Left lung (tissue), 10 donors: ENCODE results near the gene TIRAP. TPM values are rescaled to one million over a fixed set of nuclear protein-coding genes. Genes with fewer than 3 reads are reported as not detected.
"Not testable (repeated sequence)": the region's sequence is repeated elsewhere in the genome, so short reads cannot be mapped to it uniquely, and the experiment has no call there.

ENCODE experiments used
- ATAC-seq: fragments of 200-7000 bp; cut with Tn5 transposase; one replicate; pipeline ENCODE4 v1.9.1; 2020; ENCODE audit warnings: moderate library complexity
- DNase-seq, 4 donors: peaks; one replicate each; pipeline ENCODE4 v3.0.0-alpha.2; 2013 to 2020
- H3K27ac ChIP-seq, 2 donors: fragments of 200-600 bp; sonication (generic) in 1 of 2; one replicate each; pipeline versions ENCODE4 v1.5.0 to v1.8.0; 2020 to 2021
- H3K27me3 ChIP-seq, 2 donors: fragments of 200-600 bp; sonication (generic) in 1 of 2; one replicate each; pipeline versions ENCODE4 v1.5.0 to v1.8.0; 2020 to 2021
- H3K36me3 ChIP-seq, 2 donors: fragments of 200-600 bp; sonication (generic) in 1 of 2; one replicate each; pipeline versions ENCODE4 v1.5.0 to v1.8.0; 2020 to 2021
- H3K4me1 ChIP-seq, 2 donors: fragments of 200-600 bp; one replicate each; pipeline ENCODE4 v1.8.0; 2021
- H3K4me3 ChIP-seq, 2 donors: fragments of 200-600 bp; sonication (generic) in 1 of 2; one replicate each; pipeline versions ENCODE4 v1.5.0 to v1.8.0; 2020 to 2021; ENCODE audit warnings: mild to moderate bottlenecking in 1 of 2
- H3K9me3 ChIP-seq, 2 donors: fragments of 200-600 bp; sonication (generic) in 1 of 2; one replicate each; pipeline versions ENCODE4 v1.5.0 to v1.8.0; 2020 to 2021
- CTCF ChIP-seq, 2 donors: fragments of 200-600 bp; sonication (generic) in 1 of 2; IDR thresholded peaks; one replicate each; pipeline versions ENCODE4 v1.5.0 to v1.8.0; 2021; ENCODE audit warnings: antibody characterized with exemption in 2 of 2
- intact Hi-C, 2 donors: fragments of 100-400 bp; cut with DNase I; formaldehyde crosslinking; loops; one replicate each; pipeline versions ENCODE4 v1.11.2 to v1.14.2; 2022
- polyA plus RNA-seq, 6 donors: library from polyadenylated mRNA; unstranded; fragments of 120-200 nt; gene quantifications; one replicate each; pipeline ENCODE4 v1.2.1, GENCODE V29; 2013; ENCODE audit not compliant: insufficient read length in 6 of 6
- total RNA-seq, 2 donors: library from RNA; stranded (reverse); fragmentation: NEBNext Ultra II Directional; extraction: Animal tissue kit (Norgen Biotek cat#: 25700); gene quantifications; one replicate each; pipeline ENCODE4 v1.2.1, GENCODE V29; 2021
- donor health status: DM: no; HTN: yes; CAD: no.
- donor health status: DM: no; HTN: no; CAD: no.

Gene TIRAP
- total and polyA plus RNA-seq, 8 donors: 8.5 to 21.0 (median 19.2) TPM

- DNase-seq (peak in 1 of 4 donors; percentile 43), ATAC-seq (no peak)
- Histone ChIP-seq H3K9me3 (no peaks in the 10 kb centered on the region), H3K4me1 (peaks cover 5 to 52% of the 10 kb centered on the region in 2 donors), H3K27me3 (no peaks in the 10 kb centered on the region), H3K4me3 (no peak overlapping the region), H3K27ac (no peak overlapping the region), H3K36me3 (peaks cover 0 to 4% of the 10 kb centered on the region in 2 donors)
- no peak for TF ChIP-seq CTCF (IDR thresholded peaks at IDR 0.05)
- intact Hi-C loops: no loop called here
Measured at GRCh38 chr11:126307706-126308105, 24.8 kb downstream of the TIRAP start.

GRCh38 chr11:126308271-126308671 is 25.4 kb downstream of the TIRAP start:
- H3K27ac ChIP-seq: no peak overlapping the region
- intact Hi-C loops: no loop called here
- H3K4me3 ChIP-seq: no peak overlapping the region
- peaks cover 0 to 4% of the 10 kb centered on the region in 2 donors for H3K36me3 ChIP-seq
- DNase-seq (no peak), ATAC-seq (no peak)
- no peaks in the 10 kb centered on the region for H3K9me3 ChIP-seq
- no peaks in the 10 kb centered on the region for H3K27me3 ChIP-seq
- no peak for TF ChIP-seq CTCF (IDR thresholded peaks at IDR 0.05)
- H3K4me1 ChIP-seq: peaks cover 3 to 55% of the 10 kb centered on the region in 2 donors

- H3K36me3 ChIP-seq, H3K4me3 ChIP-seq, H3K9me3 ChIP-seq, ATAC-seq, H3K27me3 ChIP-seq, intact Hi-C loops, DNase-seq, H3K27ac ChIP-seq: not testable (repeated sequence)
- peaks cover 0 to 56% of the 10 kb centered on the region in 2 donors for H3K4me1 ChIP-seq
Measured at GRCh38 chr11:126308771-126309170, 25.9 kb downstream of the TIRAP start.

GRCh38 chr11:126310200-126310991 is 27.5 kb downstream of the TIRAP start:
- Histone ChIP-seq H3K36me3 (peaks cover 0 to 4% of the 10 kb centered on the region in 2 donors), H3K4me3 (no peak overlapping the region), H3K9me3 (no peaks in the 10 kb centered on the region), H3K27me3 (no peaks in the 10 kb centered on the region), H3K27ac (peak overlapping the region in 1 of 2 donors; percentile 76), H3K4me1 (peaks cover 0 to 47% of the 10 kb centered on the region in 2 donors)
- TF ChIP-seq CTCF (IDR thresholded peaks at IDR 0.05): peak; percentile 83 to 84
- intact Hi-C loops: loop anchor here in 1 of 2 donors (5.0 to 10.0 kb wide), 2 partner anchors 124 to 172 kb away; no protein-coding TSS in a partner anchor
- DNase-seq (peak; percentile 73 to 89 (median 80)), ATAC-seq (peak; percentile 96)

GRCh38 chr11:126310992-126311310 is 28.1 kb downstream of the TIRAP start:
- intact Hi-C loops: loop anchor here in 1 of 2 donors (5.0 to 10.0 kb wide), 2 partner anchors 124 to 171 kb away; no protein-coding TSS in a partner anchor
- no peak for TF ChIP-seq CTCF (IDR thresholded peaks at IDR 0.05)
- peak overlapping the region in 1 of 2 donors; percentile 76 for H3K27ac ChIP-seq

More at GRCh38 chr11:126310992-126311310, 28.1 kb downstream of the TIRAP start:
- Histone ChIP-seq H3K4me3 (no peak overlapping the region), H3K27me3 (no peaks in the 10 kb centered on the region), H3K4me1 (peaks cover 0 to 49% of the 10 kb centered on the region in 2 donors), H3K9me3 (no peaks in the 10 kb centered on the region), H3K36me3 (peaks cover 0 to 4% of the 10 kb centered on the region in 2 donors)
- ATAC-seq: peak; percentile 6
- no peak for DNase-seq
